ENCODE results near the gene KCNG4.

The KCNG4 gene

DNA sequence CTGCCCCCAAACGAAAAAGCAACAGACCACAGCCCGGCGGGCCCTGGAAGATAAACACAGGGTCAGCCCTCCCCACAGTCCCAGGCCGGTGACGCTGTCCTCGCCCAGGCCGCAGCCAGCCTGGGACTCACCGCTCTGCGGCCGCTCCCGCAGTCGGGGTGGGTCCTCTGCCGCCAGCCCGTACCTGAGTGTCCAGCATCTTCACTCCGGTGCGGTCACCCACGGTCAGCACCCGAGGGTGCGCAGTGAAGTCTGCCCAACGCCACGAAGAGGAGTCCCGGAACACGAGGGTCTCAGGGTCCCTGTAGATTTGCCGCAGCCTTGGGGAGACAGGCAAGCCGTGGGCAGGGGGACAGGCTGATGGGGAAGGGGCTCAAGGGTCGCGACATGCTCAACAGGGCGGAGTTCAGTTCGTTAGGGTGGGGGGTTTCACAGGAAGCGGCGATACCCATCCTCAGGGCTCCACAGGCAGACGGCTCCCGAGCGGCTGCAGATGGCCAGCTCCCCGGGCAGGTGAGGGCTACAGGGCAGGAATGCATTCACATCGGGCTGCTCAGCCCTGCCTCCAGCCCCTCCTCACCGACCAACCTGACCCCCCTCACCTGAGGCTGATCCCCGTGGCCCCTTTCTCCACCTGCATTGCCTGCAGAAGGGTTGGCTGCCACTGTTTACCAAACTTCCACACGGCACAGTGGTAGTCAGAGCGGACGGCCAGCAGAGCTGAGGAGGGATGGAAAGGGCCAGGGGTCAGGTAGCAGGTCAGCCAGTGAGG lies 58.5 kb downstream of the KCNG4 start:
- TF ChIP-seq, protein P1, sequence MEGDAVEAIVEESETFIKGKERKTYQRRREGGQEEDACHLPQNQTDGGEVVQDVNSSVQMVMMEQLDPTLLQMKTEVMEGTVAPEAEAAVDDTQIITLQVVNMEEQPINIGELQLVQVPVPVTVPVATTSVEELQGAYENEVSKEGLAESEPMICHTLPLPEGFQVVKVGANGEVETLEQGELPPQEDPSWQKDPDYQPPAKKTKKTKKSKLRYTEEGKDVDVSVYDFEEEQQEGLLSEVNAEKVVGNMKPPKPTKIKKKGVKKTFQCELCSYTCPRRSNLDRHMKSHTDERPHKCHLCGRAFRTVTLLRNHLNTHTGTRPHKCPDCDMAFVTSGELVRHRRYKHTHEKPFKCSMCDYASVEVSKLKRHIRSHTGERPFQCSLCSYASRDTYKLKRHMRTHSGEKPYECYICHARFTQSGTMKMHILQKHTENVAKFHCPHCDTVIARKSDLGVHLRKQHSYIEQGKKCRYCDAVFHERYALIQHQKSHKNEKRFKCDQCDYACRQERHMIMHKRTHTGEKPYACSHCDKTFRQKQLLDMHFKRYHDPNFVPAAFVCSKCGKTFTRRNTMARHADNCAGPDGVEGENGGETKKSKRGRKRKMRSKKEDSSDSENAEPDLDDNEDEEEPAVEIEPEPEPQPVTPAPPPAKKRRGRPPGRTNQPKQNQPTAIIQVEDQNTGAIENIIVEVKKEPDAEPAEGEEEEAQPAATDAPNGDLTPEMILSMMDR (IDR thresholded peaks at IDR 0.05): no peak
- no peak for DNase-seq
- H3K9me3 Mint-ChIP-seq: no peaks in the 10 kb centered on the region
- H3K4me3 Mint-ChIP-seq: no peak overlapping the region
- H3K4me1 Mint-ChIP-seq: peaks cover 44% of the 10 kb centered on the region
- no peaks in the 10 kb centered on the region for H3K27me3 Mint-ChIP-seq (ENCODE audit: low read depth, poor library complexity)
- H3K27ac Mint-ChIP-seq: no peak overlapping the region
- H3K36me3 Mint-ChIP-seq (ENCODE audit: low read depth): peaks cover 26% of the 10 kb centered on the region

DNA sequence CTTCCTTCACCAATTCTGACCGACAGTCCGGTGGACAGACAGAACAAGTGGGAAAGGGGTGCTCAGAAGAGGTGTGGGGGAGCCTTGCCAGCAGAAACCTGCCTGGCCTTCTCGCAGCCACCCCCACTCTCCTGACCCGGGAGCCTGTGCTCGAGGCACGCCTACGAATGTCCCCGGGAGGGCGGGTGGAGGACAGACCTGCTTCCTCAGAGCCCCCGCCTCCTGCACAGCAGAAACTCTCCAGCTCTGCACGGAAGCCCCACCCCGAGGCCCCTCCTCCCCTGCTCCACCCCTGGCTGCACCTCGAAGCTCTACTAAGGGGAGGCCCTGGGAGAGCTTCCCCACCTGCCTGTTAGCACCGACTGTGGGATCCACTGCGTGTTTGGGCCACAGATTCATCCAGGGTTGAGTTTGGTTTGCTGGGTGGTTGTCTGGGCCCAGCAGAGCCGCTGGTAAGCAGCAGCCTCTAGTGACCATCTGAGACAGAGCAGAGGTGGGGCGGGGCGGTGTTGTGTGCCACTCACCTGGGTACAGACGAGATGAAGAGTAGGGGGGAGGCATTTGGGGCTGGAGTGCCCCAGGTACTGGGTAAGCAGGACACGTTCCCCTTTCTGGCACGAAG lies 59.2 kb downstream of the KCNG4 start:
- Mint-ChIP-seq H3K9me3 (no peaks in the 10 kb centered on the region), H3K27ac (no peak overlapping the region), H3K27me3 (ENCODE audit: low read depth, poor library complexity) (peaks cover 4% of the 10 kb centered on the region), H3K36me3 (ENCODE audit: low read depth) (peaks cover 26% of the 10 kb centered on the region), H3K4me3 (no peak overlapping the region), H3K4me1 (peaks cover 44% of the 10 kb centered on the region)
- TF ChIP-seq, protein P1 (IDR thresholded peaks at IDR 0.05): no peak
- DNase-seq: no peak

DNA sequence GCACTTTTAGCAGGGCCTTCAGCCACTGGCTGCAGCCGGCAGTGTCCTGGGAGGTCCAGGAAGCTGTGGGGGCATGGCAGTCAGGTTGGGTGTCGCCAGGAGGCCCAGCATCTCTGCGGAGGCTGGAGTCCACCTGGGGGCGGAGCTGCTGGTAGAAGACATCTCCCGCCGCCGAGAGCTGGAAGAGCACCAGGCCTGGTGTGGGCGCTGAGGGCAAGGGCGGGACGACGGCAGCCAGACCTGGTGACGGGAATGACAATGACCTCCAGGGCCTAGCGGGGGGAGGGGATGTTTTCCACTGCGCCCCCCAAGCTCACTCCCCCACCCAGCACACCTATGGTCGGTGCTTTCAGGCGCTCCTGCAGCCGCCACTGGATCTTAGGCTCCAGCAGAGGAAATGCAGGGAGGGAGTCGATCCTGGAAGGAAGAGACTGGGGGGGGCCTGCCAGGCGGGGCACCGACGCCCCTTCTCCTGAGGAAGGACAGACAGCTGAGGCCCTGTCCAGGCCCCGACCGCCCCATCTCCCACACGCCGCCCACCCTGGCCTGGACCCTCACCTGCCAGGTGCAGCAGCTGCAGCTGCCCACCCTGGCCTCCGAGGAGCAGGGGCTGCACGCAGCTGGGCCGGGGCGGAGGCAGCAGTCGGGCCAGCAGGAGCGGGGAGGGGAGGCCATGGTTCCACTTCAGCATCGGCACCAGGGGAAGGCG lies 60.0 kb downstream of the KCNG4 start:
- H3K9me3 Mint-ChIP-seq: no peaks in the 10 kb centered on the region
- H3K27me3 Mint-ChIP-seq (ENCODE audit: low read depth, poor library complexity): peaks cover 7% of the 10 kb centered on the region
- H3K4me3 Mint-ChIP-seq: no peak overlapping the region
- no peak for DNase-seq
- peaks cover 21% of the 10 kb centered on the region for H3K36me3 Mint-ChIP-seq (ENCODE audit: low read depth)
- H3K4me1 Mint-ChIP-seq: peaks cover 43% of the 10 kb centered on the region
- TF ChIP-seq, protein P1 (IDR thresholded peaks at IDR 0.05): no peak
- H3K27ac Mint-ChIP-seq: no peak overlapping the region

DNA sequence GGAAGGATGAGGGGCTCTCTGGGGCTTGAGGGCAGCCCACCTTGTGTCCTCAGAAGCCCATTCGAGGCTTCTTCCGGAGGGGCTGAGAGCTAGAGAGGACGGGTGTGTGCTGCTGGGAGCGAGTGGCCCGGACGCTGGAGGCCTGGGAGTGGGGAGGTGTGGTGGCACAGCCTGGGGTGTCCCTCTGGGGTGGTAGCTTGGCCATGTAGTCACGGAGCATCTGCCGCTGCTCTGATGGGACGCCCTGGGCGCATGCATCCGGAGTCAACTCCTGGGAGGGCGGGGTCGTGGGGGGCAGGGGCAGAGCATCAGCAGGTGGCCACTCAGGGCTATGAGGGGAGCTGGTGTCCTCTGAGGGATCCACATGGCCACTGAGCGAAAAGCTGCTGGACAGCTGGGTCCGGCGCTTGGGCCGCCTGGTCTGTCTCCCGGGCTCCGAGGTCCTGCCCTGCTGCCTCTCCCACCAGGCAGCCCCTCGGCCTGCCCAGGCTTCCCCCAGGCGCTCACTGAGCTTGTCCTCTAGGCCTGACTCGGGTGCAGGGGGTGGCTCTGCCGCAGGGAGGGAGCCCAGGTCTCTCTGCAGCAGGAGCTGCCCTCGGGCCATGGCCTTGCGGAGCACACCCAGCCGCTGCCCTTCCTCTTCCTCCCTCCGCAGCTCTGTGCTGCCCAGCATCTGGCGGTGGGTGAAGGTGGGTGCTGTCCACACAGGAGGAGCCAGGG lies 60.8 kb downstream of the KCNG4 start:
- no peak overlapping the region for H3K27ac Mint-ChIP-seq
- TF ChIP-seq, protein P1 (IDR thresholded peaks at IDR 0.05): no peak
- no peak for DNase-seq
- peaks cover 38% of the 10 kb centered on the region for H3K4me1 Mint-ChIP-seq
- peaks cover 9% of the 10 kb centered on the region for H3K27me3 Mint-ChIP-seq (ENCODE audit: low read depth, poor library complexity)
- H3K4me3 Mint-ChIP-seq: no peak overlapping the region
- H3K36me3 Mint-ChIP-seq (ENCODE audit: low read depth): peaks cover 15% of the 10 kb centered on the region
- no peaks in the 10 kb centered on the region for H3K9me3 Mint-ChIP-seq

DNA sequence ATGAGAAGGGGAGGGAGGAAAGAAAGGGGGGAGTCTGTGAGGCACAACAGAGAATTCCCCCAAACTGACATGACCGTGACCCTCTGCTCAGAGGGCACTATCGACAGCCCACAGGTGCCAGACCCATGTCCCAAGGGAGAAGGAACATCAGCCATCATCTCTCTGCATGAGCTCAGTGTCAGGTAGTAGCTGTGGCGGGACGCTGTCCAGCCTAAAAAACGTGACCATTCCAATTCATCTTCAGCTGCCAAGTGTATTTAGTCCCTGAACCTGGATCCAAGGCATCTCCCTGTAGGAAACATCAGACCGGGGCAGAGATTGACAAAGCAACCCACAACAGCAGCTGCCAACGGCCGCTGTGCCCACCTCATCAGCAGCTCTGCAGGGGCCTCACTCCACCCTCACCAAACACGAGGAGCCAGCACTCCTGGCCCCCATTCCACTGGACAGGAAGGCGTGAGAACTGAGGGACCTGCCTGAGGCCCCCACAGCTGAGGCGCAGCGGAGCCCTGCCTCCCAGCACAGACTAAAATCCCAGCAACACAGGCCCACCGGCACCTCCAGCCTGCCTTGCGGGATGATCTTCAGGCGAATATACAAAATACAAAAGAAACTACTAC lies 61.6 kb downstream of the KCNG4 start:
- H3K9me3 Mint-ChIP-seq: no peaks in the 10 kb centered on the region
- TF ChIP-seq, protein P1 (IDR thresholded peaks at IDR 0.05): no peak

More for the DNA sequence above, 61.6 kb downstream of the KCNG4 start:
- no peak overlapping the region for H3K4me3 Mint-ChIP-seq
- H3K27me3 Mint-ChIP-seq (ENCODE audit: low read depth, poor library complexity): peaks cover 9% of the 10 kb centered on the region
- H3K36me3 Mint-ChIP-seq (ENCODE audit: low read depth): peaks cover 15% of the 10 kb centered on the region
- H3K27ac Mint-ChIP-seq: peak overlapping the region; percentile 94
- H3K4me1 Mint-ChIP-seq: peaks cover 38% of the 10 kb centered on the region
- DNase-seq: no peak
